GM21825 (cell line): Measurements from ENCODE around the gene PLD5.
A peak's percentile ranks its signal among the peaks of the same experiment; 100 is the strongest.
"Not testable (repeated sequence)": the region's sequence is repeated elsewhere in the genome, so short reads cannot be mapped to it uniquely, and the experiment has no call there.

Experiments
- ATAC-seq: cut with Tn5 transposase; IDR thresholded peaks from one replicate; pipeline ENCODE4 v1.9.1; 2021; ENCODE audit warnings: mild to moderate bottlenecking, moderate library complexity; ENCODE audit not compliant: unreplicated experiment

PLD5 gene

DNA sequence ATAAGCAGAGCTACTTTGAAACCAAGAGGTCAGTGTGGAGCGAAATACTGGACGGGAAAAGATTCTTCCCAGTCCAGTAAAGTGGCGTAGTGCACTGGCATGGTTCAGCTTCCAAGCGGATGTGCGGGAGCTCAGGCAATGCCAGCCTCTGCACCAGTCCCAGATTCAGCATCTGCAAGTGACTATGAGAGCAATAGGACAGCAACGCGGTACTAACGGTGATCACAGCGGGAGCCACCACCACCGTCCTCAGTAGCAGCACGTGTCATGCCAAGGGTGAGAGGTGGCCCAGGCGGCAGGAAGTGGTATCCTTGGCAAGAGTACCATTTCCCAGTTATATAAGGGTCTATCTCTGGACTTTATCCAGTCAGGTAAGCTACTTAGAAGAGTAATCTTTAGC lies 17.8 kb downstream of the PLD5 start:
- ATAC-seq, result no peak

DNA sequence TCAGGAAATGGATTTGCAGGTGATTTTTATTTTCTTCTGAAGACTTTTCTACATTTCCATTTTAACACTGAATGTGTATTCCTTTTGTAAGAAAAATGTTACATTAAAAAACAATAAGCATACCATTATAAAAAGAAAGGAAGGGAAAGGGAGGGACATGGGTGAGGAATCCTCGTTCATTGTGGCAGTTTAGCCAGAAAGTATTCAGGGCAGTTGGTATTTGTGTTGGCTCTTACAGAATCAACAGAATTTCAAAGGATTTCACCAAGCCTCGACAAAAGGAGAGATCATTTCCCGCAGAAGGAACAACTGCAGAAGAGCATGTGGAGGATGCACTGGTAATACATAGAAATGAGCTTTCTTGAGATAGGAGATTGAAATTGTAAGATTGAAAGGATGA lies 35.0 kb downstream of the PLD5 start:
- no peak for ATAC-seq

DNA sequence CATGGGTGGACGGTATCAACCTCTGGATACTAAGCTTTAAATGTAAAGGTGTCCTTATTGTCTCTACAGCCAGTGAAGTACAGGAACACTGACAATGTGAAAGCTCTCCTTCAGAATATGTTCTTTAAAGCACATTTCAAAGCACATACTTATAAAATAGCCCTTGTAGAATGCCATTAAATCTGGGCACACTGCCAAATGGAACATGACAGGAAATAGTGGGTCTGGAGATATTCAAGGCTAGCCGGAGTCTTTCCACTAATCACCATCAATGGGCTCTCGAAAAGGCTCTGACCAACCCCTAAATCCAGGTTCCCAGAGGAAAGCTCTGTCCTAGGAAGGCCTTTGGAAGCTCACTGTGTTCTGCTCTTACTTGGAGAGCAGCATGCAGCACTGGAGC lies 46.6 kb downstream of the PLD5 start:
- ATAC-seq, result no peak

DNA sequence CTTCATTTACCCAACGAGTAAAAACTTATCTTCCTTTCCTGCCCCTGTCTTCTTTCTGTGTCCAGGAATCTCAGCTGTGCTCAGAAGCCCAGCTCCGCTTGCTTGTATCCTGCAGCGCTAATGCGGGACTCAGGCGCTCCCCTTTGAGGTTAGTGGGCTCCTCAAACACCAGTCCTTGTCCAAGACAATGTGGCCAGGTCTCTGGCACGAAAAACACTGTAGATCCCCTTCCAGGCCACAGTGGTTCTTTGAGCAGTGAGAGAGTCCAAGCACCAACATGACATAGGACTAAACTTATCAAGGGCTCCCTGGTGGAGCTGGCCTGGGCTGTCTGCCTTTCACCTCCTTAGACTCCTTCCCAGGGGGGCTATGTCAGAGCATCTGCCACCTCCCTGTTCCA lies 53.7 kb downstream of the PLD5 start:
- ATAC-seq, result no peak

DNA sequence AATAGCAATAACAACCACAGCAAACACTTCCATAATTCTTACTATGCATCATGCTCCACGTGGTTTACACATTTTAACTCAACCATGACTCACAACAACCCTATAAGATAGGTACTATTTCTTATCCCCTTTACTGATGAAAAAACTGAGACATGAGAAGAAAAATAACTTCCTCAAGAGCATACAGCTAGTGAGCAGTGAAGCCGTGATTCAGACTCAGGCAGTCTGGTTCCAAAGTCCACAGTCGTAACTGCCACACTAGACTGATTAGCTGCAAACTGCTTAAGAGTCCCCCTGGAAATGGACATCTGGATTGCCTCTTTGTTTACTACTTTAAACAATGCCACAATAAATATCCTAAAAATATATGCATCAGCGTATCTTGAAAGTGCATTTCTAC lies 55.7 kb downstream of the PLD5 start:
- ATAC-seq, result no peak

DNA sequence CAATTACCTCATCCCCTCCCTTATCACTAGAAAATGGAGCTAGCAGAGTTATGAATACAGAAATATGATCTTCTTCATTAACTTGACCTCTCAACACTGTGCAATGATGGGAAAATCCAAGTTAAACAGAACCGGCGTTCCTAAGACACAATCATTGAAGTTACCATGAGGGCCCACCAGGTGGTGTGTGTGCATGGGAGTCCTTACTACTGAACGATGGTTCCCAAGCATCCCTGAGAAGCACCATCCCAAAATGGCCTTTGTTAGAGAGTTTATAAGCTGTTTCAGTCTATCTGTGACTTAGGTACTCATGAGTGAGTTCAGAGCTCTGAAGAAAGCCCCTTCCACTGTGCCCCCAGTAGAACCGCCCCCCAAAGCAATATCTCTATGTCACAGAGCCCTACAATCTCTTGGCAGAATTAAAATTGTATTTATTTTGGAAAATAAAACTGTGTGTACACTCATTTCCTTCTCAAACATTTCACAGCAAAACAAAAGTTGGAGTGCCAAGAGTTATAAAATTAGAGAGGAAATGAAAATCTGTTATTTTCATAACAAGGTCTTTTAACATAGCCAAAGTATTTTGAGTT lies 56.8 kb downstream of the PLD5 start:
- peak; percentile 78 for ATAC-seq

DNA sequence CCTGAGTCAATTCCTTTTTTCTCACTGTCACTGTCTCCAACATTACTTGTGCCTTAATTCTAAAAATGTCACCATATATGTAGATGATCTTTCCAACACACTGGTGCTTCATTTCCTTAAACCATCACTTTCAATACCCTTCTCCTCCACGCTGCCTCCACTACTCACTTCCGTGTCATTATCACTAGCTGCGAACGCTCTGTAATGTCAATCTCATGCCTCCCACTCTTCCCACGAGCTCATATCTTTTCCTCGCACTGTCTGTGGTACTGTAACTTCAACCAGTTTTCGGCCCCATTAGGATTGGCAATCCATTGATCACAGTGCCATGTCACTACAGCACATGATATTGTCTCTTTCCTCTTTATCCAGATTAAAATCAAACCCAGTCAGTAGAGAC lies 61.6 kb downstream of the PLD5 start:
- ATAC-seq, result no peak

DNA sequence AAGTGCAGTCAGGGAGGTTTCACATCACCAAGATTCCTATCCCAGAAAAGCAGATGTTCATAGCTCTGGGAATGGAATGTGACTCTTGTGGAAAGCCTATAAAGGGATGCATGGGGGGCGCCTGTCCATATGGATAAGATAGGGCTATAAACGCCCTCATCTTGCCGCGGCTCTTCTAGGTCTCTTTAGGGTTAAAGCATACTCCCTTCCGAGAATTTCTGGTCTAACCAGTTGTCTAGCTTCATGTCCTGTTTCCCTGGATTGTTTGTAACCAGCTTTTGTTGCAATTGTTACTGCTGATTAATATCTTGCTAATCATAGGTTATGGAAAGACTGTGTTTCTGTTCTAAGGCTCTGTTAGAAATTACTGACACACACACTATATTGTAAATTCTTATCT lies 64.8 kb downstream of the PLD5 start:
- not testable (repeated sequence) for ATAC-seq

DNA sequence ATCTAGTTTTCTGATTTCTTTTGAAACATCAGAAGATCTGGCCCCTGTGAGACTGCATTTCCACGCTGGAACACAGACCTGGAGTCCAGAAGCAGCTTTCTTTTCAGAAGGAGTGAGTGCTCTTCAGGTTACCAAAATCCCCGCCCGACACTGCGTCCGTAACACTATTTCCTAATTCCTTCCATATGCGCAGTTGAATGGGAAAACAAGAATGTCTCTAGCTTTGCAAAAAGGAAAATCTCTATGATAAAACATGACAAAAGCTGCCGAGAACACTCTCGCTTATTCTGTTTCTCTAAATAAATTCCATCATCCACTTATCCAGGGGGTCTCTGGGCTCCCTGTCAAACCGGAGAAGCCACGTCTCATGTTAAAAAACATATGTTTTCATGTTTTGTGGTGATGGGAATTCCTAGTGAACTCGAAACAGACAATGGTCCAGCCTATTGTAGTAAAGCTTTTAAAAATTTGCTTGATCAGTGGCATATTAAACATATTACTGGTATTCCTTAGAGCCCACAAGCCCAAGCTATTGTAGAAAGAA lies 67.7 kb downstream of the PLD5 start:
- ATAC-seq, result no peak

DNA sequence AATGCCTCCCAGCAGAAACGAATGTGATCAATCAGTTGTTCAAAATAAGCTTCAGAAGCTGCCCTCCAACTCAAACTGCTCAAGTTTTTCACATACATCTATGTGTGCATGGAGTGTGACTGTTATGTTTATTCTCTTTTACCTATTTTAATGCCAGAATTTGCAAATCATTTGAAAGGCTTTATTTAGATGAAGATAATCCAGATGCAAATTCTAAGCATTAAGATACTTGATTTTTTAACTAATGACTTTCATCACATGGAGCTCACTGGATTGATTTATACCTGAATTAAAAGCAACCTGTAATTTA lies 69.5 kb downstream of the PLD5 start:
- no peak for ATAC-seq

DNA sequence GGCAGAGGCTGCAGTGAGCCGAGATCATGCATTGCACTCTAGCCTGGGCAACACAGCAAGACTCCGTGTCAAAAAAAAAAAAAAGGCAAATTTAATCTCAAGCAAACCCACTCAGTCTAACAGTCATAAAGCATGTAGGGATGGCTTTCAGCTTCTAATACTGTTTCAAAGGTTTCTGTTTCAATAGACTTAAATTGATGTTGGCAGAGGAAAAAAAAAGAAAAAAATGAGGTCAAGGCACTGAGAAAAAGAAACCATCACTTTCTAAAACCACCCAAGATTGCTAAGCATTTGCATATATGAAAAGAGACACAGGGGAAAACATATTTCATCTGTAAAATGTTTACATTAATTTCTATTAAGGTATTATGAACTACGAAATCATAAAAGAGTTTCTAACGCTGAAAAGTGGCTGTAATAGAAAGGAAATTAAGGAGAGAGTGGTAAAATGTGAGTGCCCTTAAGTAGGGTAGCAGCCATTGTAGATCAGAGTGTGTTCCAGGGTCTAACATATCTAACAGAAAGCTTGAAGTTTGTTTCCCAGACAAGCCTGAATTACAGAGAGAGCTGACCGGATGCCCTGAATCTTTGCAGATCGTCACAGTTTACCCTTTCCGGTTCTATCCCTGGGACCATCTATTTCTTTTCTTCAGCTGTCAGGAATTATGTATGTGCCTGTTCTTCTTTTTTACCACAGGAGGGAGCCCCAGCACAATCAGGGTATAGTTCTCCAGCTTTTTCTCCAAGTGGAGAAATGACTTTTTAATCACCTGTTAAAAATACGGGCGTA lies 70.0 kb downstream of the PLD5 start:
- ATAC-seq, result peak; percentile 73

DNA sequence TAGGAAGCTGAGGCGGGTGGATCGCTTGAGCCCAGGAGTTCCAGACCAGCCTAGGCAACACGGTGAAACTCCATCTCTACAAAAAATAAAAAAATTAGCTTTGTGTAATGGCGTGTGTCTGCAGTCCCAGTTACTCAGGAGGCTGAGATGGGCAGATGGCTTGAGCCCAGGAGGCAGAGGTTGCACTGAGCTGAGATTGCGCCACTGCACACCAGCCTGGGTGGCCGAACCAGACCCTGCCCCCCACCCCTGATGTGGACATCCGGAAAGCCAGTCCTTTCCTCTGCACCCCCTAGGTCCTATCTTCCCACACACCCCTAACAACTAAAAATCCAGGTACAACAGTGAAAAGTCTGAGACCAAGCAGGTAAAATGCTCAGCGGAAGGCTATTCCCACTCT lies 71.9 kb downstream of the PLD5 start:
- ATAC-seq, result no peak

DNA sequence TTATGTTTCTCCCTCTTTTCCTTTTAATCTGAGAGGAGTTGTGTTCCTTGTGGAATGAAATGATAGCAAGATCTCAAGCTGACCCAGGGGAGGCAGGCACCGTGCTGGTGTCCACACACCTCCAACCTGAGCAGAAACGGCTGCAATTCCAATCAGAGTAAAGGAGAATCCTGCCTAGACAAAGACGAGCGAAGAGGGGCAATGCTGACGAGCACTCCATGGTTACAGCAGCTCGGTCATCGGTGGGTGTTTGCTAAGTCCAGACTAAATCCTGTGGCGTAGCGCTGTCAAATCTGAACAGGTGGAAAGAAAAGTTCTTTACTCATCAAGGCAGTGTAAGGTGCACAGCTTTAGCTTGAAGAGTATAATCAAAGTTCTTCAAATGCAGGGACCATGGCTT lies 74.8 kb downstream of the PLD5 start:
- ATAC-seq, result no peak

DNA sequence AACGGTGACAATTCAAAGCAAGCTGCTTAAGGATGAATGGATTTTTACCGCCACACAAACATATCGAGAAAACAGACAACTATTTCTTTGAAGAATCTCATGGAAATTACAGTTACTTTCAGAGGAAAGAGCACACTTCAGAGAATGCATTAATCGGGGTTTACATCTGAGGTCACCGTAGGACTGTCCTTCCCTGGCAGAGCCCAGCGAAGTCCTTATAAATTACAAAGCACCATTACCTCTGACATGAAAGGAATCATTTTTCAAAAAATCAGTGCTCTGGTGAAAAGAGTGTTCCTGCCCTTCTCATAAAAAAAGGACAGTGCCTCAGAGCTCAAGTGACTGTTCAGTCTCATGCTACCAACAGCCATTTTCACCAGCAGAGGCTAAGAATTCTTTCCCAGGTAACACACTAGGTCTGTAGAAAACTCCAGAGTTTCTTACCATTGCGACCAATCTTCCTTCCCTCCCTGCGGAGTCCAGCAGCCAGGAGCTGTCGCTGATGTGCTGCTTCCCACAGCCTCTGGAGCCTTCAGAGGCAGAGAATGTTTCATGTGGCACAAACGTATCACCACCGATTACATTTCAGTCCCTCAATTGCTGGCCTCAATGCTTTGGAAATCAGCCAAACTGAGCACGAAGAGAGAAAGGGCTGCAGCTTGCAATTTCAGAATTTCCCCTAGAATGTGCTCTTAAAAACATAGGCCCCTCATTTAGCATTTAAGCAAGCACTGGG lies 75.4 kb downstream of the PLD5 start:
- no peak for ATAC-seq

DNA sequence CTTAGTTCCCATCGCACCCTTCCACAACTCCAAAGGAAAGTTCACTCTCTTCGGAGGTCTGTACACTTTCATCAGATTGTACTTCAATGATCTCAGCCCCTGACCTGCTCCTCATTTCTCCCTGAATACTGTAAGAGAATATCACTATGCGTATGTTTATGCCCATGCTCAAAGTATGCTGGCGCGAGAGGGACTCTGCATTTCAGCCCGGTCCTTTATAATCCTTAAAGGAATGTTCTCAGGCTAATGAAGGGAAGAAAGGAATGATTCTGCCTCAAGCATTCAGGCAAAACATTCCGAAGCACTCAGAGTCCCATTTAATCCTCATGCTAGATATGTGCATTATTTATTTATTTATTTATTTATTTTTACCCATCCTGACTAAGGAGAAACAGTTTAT lies 76.8 kb downstream of the PLD5 start:
- ATAC-seq, result no peak

DNA sequence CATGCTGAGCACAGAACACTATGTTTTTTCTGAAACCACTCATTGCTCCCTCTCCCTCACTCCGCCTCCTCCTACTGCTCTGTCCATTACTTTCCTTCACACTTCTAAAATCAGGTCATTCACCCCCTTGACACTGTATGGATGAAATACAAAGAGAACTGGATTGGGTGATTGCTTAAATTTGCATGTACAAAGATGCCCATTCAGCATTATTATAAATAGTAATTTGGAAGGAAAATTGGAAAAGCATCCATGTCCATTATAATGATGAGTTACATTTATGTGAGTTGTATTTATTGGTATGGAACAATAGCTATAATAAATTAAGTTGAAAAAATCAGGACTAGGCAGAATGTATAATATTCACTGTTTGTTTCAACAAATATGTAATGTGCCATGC lies 83.7 kb downstream of the PLD5 start:
- ATAC-seq, result no peak

DNA sequence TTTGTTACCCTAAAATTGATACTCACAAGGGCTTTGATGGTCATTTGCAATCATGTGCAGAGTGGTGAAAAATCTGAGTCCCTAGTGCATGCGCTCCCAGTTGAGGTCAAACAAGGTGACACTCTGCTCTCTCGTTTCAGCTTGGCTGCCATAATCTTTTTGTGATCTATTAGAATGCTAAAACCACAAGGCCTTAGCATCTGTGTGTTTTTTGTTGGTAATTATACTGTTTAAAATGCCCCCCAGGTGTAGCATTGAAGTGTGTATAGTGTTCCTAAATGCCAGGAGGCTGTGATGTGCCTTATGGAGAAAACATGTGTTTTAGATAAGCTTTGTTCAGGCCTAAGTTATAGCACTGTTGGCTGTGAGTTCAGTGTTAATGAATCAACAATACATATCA lies 89.3 kb downstream of the PLD5 start:
- ATAC-seq, result no peak

DNA sequence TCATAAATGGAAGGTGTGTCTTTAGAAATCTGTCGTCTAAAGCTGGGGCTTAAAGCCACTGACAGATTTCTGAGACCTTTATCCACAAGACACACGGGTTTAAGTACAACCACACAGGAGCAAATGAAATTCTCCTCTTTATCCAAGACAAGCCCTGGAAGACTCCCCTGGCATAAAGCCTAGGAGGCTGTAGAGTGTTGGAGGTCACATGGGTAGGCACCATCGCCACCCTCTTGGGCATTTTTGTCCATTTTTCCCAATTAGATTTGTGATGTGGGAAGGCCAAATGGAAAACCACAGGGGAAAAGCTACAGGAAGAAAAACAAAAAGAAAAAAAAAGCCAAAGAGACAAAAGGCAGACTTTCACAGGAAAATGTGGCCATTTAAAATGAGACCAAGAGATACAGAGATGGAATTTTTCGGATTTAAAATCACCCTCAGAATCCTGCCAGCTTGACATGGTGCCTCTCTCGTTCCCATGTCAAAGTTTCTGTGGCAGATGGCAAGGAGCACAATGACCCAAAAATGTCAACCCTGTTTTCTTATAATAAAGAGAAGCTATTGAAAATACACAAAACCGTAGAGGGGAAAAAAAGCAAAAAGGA lies 91.9 kb downstream of the PLD5 start:
- no peak for ATAC-seq

DNA sequence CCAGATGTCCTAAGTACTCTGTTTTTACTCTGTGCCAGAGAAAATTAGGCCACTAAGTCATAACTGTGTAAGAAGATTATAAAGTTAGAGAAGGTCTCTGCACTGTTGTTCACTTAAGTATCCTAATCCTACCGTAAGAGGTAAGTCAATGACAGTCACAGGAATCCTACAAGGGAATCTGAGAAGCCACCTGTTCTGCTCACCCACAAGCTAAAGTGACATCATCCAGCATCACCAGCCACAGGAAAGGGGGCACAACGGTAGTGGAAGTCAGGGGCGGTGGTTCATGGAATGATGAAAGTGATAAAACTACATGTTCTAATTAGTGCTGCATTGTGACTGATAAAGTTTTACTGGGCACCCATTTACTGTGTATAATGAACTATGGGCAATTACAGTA lies 92.7 kb downstream of the PLD5 start:
- no peak for ATAC-seq

DNA sequence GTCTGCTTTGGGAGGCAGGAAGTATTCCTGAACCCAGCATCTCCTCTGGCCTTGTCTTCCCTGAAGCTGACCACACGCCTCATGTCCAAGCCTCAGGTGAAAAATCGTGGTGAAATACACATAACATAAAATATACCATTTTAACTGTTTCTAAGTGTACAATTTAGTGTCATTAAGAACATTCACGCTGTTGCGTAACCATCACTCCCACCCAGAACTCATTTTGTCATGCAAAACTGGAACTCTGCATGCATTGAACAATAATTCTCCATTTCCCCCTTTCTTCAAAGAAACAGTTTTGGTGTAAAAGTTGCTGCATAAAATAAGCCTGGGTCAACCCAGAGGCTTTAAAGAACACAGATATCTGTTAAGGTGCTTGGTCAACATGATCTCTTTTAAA lies 93.5 kb downstream of the PLD5 start:
- ATAC-seq, result no peak

DNA sequence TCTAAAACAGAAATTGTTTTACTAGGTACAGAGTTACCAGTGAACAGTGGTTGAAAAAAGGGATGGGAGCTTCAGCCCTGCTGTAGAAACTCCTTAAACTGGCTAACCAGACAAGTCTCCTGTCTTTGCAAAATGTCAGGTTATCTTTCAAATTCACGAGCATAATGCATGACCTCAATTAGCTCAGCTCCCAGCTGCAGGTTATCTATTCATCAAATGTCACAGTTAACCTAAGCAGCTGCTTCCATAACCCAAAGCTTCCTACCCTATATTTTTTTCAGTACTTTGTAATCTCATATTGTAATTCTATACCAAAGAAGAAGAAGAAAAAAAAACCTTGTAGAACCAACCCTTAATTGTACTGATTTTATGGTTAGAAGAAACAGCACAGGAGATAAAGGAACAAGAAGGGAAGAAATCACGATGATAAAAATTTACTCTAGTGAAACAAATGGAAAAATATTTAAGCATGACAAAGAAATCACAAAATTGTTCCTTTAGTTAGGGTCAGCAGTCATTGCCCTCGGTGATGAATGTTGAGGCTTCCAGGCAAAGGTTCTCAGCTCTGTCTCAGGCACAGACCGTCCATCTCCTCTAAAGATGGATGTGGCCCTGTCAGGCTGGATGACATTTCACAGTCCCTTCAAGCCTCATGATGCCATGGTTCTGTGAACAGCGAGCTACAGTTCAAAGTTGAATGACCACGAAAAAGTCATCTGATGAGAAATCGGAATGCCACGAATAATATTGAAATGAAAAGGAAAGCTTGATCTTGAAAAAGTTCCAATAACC lies 95.9 kb downstream of the PLD5 start:
- no peak for ATAC-seq
